ENCODE measurements around the gene INAVA. TPM values are rescaled to one million over a fixed set of nuclear protein-coding genes. Genes with fewer than 3 reads are reported as not detected.

The INAVA gene
- total and polyA plus RNA-seq, 2 of the 13 experiments (the other 11 are each of a cell fraction or from before 2014, with no cell fraction given): 6.0 to 13.5 TPM

DNA sequence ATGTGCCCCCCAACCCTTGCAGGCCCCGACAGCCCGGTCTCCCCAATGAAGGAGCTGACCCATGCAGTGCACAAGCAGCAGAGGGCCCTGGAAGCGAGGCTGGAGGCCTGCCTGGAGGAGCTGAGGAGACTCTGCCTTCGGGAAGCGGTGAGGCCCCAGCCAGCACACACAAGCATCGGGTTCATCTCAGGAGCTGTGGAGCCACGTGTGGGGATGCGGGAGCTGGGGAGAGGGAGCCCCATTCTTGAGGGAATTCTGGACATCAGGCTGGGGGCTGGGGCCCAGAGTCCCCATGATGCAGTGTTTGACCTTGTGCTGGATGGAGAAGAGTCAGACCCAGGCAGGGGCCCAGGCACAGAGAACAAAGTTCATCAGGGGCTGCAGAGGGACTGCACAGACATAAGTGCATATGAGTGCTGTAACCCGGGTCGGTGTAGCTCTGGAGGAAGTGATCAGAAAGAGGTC lies 4.8 kb downstream of the INAVA start (continued):
- TF ChIP-seq ZBTB43 (CRISPR knock-in tag; conservative IDR thresholded peaks at IDR 0.05): no peak
- TF ChIP-seq ZBTB7A (CRISPR knock-in tag; IDR thresholded peaks at IDR 0.05): no peak
- TF ChIP-seq ZBTB7B (CRISPR knock-in tag; IDR thresholded peaks at IDR 0.05): peak; percentile 90
- no peak for TF ChIP-seq STAT5B (CRISPR knock-in tag; IDR thresholded peaks at IDR 0.05)
- no peak for TF ChIP-seq ZNF780A (CRISPR knock-in tag; IDR thresholded peaks at IDR 0.05)
- TF ChIP-seq SRSF9 (IDR thresholded peaks at IDR 0.05; ENCODE audit: borderline replicate concordance, insufficient read depth, low read depth, low read length, poor library complexity, severe bottlenecking): no peak
- no peak for TF ChIP-seq HMG20B (CRISPR knock-in tag; conservative IDR thresholded peaks at IDR 0.05)
- TF ChIP-seq SYNCRIP (IDR thresholded peaks at IDR 0.05; ENCODE audit: insufficient read depth, low read depth, low read length): no peak
- TF ChIP-seq KDM4B (CRISPR knock-in tag; IDR thresholded peaks at IDR 0.05): no peak
- TF ChIP-seq NFKB2 (CRISPR knock-in tag; IDR thresholded peaks at IDR 0.05; ENCODE audit: borderline replicate concordance): no peak; the same call in 1 of the 2 replicates
- TF ChIP-seq EP300 (IDR thresholded peaks at IDR 0.05; ENCODE audit: low read depth in 2 of 2, low read length in 2 of 2): peak in 1 of 2 experiments; percentile 50; a peak in 2 of 4 replicates
- TF ChIP-seq EP300 (CRISPR knock-in tag; IDR thresholded peaks at IDR 0.05; ENCODE audit: borderline replicate concordance): no peak
- TF ChIP-seq, protein P1, sequence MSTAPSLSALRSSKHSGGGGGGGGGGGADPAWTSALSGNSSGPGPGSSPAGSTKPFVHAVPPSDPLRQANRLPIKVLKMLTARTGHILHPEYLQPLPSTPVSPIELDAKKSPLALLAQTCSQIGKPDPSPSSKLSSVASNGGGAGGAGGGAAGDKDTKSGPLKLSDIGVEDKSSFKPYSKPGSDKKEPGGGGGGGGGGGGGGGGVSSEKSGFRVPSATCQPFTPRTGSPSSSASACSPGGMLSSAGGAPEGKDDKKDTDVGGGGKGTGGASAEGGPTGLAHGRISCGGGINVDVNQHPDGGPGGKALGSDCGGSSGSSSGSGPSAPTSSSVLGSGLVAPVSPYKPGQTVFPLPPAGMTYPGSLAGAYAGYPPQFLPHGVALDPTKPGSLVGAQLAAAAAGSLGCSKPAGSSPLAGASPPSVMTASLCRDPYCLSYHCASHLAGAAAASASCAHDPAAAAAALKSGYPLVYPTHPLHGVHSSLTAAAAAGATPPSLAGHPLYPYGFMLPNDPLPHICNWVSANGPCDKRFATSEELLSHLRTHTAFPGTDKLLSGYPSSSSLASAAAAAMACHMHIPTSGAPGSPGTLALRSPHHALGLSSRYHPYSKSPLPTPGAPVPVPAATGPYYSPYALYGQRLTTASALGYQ (CRISPR knock-in tag; IDR thresholded peaks at IDR 0.05): peak; percentile 49; the same call in 1 of the 2 replicates
- no peak for TF ChIP-seq ZNF280B (CRISPR knock-in tag; IDR thresholded peaks at IDR 0.05; ENCODE audit: borderline replicate concordance)
- TF ChIP-seq ZNF775 (CRISPR knock-in tag; IDR thresholded peaks at IDR 0.05; ENCODE audit: borderline replicate concordance): no peak
- TF ChIP-seq, protein P2, sequence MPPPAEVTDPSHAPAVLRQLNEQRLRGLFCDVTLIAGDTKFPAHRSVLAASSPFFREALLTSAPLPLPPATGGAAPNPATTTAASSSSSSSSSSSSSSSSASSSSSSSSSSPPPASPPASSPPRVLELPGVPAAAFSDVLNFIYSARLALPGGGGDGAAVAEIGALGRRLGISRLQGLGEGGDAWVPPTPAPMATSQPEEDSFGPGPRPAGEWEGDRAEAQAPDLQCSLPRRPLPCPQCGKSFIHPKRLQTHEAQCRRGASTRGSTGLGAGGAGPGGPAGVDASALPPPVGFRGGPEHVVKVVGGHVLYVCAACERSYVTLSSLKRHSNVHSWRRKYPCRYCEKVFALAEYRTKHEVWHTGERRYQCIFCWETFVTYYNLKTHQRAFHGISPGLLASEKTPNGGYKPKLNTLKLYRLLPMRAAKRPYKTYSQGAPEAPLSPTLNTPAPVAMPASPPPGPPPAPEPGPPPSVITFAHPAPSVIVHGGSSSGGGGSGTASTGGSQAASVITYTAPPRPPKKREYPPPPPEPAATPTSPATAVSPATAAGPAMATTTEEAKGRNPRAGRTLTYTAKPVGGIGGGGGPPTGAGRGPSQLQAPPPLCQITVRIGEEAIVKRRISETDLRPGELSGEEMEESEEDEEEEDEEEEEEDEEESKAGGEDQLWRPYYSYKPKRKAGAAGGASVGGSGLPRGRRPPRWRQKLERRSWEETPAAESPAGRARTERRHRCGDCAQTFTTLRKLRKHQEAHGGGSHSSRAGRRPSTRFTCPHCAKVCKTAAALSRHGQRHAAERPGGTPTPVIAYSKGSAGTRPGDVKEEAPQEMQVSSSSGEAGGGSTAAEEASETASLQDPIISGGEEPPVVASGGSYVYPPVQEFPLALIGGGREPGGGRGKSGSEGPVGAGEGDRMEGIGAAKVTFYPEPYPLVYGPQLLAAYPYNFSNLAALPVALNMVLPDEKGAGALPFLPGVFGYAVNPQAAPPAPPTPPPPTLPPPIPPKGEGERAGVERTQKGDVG (CRISPR knock-in tag; IDR thresholded peaks at IDR 0.05; ENCODE audit: borderline replicate concordance): no peak
- TF ChIP-seq HNF1B (CRISPR knock-in tag; IDR thresholded peaks at IDR 0.05): no peak
- TF ChIP-seq ZSCAN21 (CRISPR knock-in tag; IDR thresholded peaks at IDR 0.05; ENCODE audit: borderline replicate concordance): no peak
- no peak for TF ChIP-seq ZNF329 (CRISPR knock-in tag; IDR thresholded peaks at IDR 0.05; ENCODE audit: low read depth)
- TF ChIP-seq YY1 (IDR thresholded peaks at IDR 0.05; ENCODE audit: insufficient read depth, insufficient replicate concordance, low read depth, low read length): no peak
